ENCODE results near the gene GRHL1.
A peak's percentile ranks its signal among the peaks of the same experiment; 100 is the strongest.
"Not testable (repeated sequence)": the region's sequence is repeated elsewhere in the genome, so short reads cannot be mapped to it uniquely, and the experiment has no call there.

GRHL1 gene, protein sequence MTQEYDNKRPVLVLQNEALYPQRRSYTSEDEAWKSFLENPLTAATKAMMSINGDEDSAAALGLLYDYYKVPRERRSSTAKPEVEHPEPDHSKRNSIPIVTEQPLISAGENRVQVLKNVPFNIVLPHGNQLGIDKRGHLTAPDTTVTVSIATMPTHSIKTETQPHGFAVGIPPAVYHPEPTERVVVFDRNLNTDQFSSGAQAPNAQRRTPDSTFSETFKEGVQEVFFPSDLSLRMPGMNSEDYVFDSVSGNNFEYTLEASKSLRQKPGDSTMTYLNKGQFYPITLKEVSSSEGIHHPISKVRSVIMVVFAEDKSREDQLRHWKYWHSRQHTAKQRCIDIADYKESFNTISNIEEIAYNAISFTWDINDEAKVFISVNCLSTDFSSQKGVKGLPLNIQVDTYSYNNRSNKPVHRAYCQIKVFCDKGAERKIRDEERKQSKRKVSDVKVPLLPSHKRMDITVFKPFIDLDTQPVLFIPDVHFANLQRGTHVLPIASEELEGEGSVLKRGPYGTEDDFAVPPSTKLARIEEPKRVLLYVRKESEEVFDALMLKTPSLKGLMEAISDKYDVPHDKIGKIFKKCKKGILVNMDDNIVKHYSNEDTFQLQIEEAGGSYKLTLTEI

DNA sequence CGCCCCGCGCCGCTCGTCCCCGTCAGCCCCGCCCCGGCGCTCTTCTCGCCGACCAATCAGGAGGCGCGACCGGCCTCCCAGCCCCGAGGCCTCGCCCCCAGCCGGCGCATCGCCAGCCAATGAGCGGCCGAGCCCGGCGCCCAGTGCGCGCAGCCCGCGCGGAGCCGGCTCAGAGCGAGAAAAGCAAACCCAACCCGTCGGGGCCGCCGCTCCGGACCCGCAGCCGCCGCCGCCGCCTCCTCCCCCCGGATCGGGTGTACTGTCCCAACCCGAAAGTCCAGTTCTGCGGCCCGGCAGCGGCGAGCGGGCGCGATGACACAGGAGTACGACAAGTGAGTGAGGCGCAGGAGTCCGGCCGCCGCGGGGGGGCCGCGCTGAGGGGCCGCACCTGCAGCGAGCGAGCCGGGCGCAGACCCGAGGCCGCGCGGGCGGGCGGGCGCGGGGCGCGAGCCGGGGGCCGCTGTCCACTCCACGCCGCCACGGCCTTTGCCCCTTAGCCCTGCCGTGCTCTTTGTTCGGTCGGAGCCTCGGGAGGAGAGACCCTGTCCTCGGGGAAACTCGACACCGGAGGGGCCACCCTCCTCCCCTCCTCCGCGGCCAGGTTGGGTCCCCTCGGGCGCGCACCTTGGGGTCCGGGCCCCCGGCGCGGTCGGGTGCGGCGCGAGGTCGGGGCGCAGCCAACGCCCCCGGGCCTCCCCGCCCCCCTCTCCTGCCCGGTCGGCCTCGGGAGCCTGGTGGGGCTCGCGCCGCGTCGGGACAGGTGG, at the start of gene GRHL1:
Gene GRHL1 (plus strand): TSS at position 172 of the 764 bp plus-strand sequence. CDS start 141 bp downstream, at position 313.
- Mint-ChIP-seq H3K4me3 (peak within 1 kb of the TSS; percentile 79), H3K4me1 (peaks cover 8% of the 10 kb centered on the region), H3K27ac (no peak within 1 kb of the TSS), H3K36me3 (peaks cover 6% of the 10 kb centered on the region), H3K9me3 (no peaks in the 10 kb centered on the region)
- ATAC-seq (peak; percentile 96), DNase-seq (ENCODE audit: low spot score in 2 of 2) (peak; percentile 84 to 94)

- no peak for DNase-seq (ENCODE audit: low spot score in 2 of 2)
- Mint-ChIP-seq H3K4me1 (no peaks in the 10 kb centered on the region), H3K9me3 (no peaks in the 10 kb centered on the region), H3K27ac (no peak overlapping the region), H3K4me3 (no peak overlapping the region), H3K36me3 (peaks cover 38% of the 10 kb centered on the region)
- ATAC-seq: no peak
These were observed 46.1 kb upstream of the GRHL1 start for GRCh38 chr2:9905413-9905812.

DNA sequence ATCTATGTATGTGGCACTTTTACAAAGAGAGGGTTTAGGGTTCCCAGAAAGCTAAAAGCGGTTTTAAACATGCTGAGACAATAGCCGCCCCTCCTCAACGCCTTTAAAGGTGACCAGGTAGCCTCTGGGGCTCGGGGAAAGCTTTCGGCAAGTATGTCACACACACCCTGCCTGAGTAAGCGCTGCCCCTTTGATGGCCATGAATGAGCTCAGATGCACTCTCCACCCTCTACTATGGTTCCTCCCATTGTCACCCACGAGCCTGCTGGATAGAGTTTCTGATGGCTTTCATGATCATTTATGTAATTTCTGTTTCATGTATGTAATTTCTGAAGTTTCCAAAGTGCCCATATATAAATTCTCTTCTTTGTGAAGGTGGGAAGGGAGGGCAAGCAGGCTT, 44.1 kb upstream of the GRHL1 start:
- DNase-seq (ENCODE audit: low spot score in 2 of 2) (no peak), ATAC-seq (no peak)
- H3K4me3 Mint-ChIP-seq: no peak overlapping the region
- H3K9me3 Mint-ChIP-seq: no peaks in the 10 kb centered on the region
- H3K4me1 Mint-ChIP-seq: no peaks in the 10 kb centered on the region
- no peak overlapping the region for H3K27ac Mint-ChIP-seq
- H3K36me3 Mint-ChIP-seq: peaks cover 45% of the 10 kb centered on the region

DNA sequence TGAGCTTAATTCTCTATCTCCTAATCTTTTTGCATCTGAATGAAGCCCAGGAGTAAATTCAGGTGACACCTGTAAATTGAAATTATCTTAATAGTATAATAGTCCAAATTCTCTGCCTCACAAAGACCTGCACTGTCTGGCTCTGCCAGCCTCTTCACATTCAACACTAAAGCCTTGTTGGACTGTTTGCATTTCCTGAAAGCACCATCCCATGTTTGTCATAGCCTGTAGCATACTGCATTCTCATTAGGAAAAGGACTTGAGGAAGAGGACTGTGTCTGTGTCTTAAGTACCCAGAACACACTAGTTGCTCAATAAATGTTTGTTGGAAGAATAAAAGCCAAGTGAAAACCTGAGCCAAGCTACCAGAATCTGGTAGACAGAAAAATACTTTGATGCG, 42.9 kb upstream of the GRHL1 start:
- no peak for ATAC-seq
- Mint-ChIP-seq H3K9me3 (no peaks in the 10 kb centered on the region), H3K4me1 (no peaks in the 10 kb centered on the region), H3K36me3 (peaks cover 57% of the 10 kb centered on the region), H3K4me3 (no peak overlapping the region), H3K27ac (no peak overlapping the region)
- DNase-seq (ENCODE audit: low spot score in 2 of 2): no peak

DNA sequence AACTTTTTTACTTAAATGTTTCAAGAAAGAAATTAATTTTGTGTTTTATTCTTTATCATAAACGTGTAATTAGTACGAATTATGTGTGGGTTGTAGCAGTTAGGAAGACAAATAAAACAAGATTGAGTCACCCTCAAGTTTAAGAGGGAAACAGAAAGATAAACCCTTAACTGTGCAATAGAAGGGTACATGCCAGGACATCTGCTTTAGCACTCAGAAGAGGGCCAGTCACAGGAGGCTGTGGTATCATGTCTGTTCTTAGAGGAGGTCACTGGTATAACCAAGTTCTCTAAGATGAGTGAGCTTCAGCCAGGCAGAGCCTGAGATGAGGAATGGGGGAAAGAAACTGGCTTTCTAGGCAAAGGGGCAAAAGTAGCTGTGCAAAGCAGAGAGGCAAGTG, 42.4 kb upstream of the GRHL1 start:
- H3K36me3 Mint-ChIP-seq: peaks cover 62% of the 10 kb centered on the region
- H3K9me3 Mint-ChIP-seq: no peaks in the 10 kb centered on the region
- H3K27ac Mint-ChIP-seq: peak overlapping the region; percentile 38
- H3K4me3 Mint-ChIP-seq: no peak overlapping the region
- ATAC-seq: no peak
- H3K4me1 Mint-ChIP-seq: peaks cover under 1% of the 10 kb centered on the region
- DNase-seq (ENCODE audit: low spot score in 2 of 2): no peak

DNA sequence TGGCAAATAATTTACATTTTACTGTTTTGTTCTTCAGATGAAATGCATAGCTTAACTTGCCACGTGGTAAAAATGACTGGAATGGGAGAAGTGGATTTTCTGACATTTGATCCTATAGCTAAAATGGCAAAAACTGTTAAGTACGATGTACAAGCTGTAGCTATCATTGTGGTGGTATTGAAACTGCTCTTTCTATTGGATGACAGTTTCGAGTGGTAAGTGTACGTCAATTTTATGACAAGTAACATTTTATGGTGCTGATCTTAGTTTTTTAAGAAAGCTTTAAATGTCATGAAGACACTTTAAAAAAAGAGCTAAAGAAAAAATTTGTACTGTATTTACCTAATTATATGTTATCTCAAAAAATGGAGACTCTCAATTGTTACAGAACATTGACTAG, 40.8 kb upstream of the GRHL1 start:
- H3K36me3 Mint-ChIP-seq: peaks cover 69% of the 10 kb centered on the region
- peaks cover 11% of the 10 kb centered on the region for H3K4me1 Mint-ChIP-seq
- H3K4me3 Mint-ChIP-seq: no peak overlapping the region
- ATAC-seq: no peak
- no peak for DNase-seq (ENCODE audit: low spot score in 2 of 2)
- H3K9me3 Mint-ChIP-seq: no peaks in the 10 kb centered on the region
- peak overlapping the region; percentile 32 for H3K27ac Mint-ChIP-seq

GRCh38 chr2:9912468-9912867, 39.0 kb upstream of the GRHL1 start:
- Mint-ChIP-seq H3K4me3 (no peak overlapping the region), H3K36me3 (peaks cover 67% of the 10 kb centered on the region), H3K9me3 (no peaks in the 10 kb centered on the region), H3K4me1 (peaks cover 11% of the 10 kb centered on the region), H3K27ac (no peak overlapping the region)
- DNase-seq (ENCODE audit: low spot score in 2 of 2): no peak
- ATAC-seq: no peak

GRCh38 chr2:9914384-9915065, 37.0 kb upstream of the GRHL1 start:
- no peak overlapping the region for H3K4me3 Mint-ChIP-seq
- ATAC-seq (peak; percentile 100), DNase-seq (ENCODE audit: low spot score in 2 of 2) (peak; percentile 20 to 69)
- no peaks in the 10 kb centered on the region for H3K9me3 Mint-ChIP-seq
- peak overlapping the region; percentile 17 for H3K27ac Mint-ChIP-seq
- H3K4me1 Mint-ChIP-seq: peaks cover 11% of the 10 kb centered on the region
- H3K36me3 Mint-ChIP-seq: peaks cover 64% of the 10 kb centered on the region

DNA sequence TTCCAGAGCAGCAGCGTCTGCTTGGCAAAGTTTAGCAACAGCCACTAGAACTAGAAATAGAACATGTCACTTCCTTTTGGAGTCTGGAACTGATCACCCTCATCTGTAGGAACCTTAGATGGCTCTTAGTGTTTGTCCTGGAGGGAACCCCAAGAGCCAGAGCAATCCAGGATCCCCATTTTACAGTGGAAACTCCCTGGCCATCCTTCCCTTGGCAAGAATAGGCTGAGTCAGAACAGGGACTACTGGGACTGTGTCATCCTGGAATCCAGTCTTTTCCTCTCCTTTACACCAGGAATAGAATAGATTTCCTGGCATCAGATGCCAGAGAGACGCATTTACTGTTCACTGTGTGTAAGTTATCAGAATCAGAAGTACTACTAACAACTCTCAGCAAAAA, 33.2 kb upstream of the GRHL1 start:
- no peak for ATAC-seq
- Mint-ChIP-seq H3K4me3 (no peak overlapping the region), H3K36me3 (peaks cover 87% of the 10 kb centered on the region), H3K4me1 (peaks cover 11% of the 10 kb centered on the region), H3K9me3 (no peaks in the 10 kb centered on the region), H3K27ac (no peak overlapping the region)
- no peak for DNase-seq (ENCODE audit: low spot score in 2 of 2)

GRCh38 chr2:9919512-9919911, 32.0 kb upstream of the GRHL1 start:
- Mint-ChIP-seq H3K9me3 (no peaks in the 10 kb centered on the region), H3K27ac (no peak overlapping the region), H3K4me1 (peaks cover 6% of the 10 kb centered on the region), H3K4me3 (no peak overlapping the region), H3K36me3 (peaks cover 81% of the 10 kb centered on the region)
- DNase-seq (ENCODE audit: low spot score in 2 of 2) (no peak), ATAC-seq (no peak)

DNA sequence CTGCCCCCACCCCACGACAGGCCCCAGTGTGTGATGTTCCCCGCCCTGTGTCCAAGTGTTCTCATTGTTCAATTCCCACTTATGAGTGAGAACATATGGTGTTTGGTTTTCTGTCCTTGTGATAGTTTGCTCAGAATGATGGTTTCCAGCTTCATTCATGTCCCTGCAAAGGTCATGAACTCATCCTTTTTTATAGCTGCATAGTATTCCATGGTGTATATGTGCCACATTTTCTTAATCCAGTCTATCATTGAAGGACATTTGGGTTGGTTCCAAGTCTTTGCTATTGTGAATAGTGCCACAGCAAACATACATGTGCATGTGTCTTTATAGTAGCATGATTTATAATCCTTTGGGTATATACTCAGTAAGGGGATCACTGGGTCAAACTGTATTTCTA, 24.5 kb upstream of the GRHL1 start:
- ATAC-seq; H3K27ac Mint-ChIP-seq; DNase-seq (ENCODE audit: low spot score in 2 of 2); H3K4me3 Mint-ChIP-seq; H3K9me3 Mint-ChIP-seq: not testable (repeated sequence)
- Mint-ChIP-seq H3K4me1 (peaks cover 11% of the 10 kb centered on the region), H3K36me3 (peaks cover 58% of the 10 kb centered on the region)

- DNase-seq (ENCODE audit: low spot score in 2 of 2) (no peak), ATAC-seq (no peak)
- Mint-ChIP-seq H3K4me3 (no peak overlapping the region), H3K36me3 (peaks cover 46% of the 10 kb centered on the region), H3K9me3 (no peaks in the 10 kb centered on the region), H3K4me1 (no peaks in the 10 kb centered on the region), H3K27ac (no peak overlapping the region)
These were observed 14.2 kb upstream of the GRHL1 start for GRCh38 chr2:9937258-9937657.

GRCh38 chr2:9937968-9938367, 13.5 kb upstream of the GRHL1 start:
- no peak for ATAC-seq

GRCh38 chr2:9939587-9940485, 11.7 kb upstream of the GRHL1 start:
- DNase-seq (ENCODE audit: low spot score in 2 of 2): no peak
- H3K9me3 Mint-ChIP-seq: no peaks in the 10 kb centered on the region

More at GRCh38 chr2:9937968-9938367, 13.5 kb upstream of the GRHL1 start:
- Mint-ChIP-seq H3K9me3 (no peaks in the 10 kb centered on the region), H3K36me3 (peaks cover 39% of the 10 kb centered on the region), H3K27ac (peak overlapping the region; percentile 79), H3K4me3 (no peak overlapping the region), H3K4me1 (no peaks in the 10 kb centered on the region)
- DNase-seq (ENCODE audit: low spot score in 2 of 2): no peak

More at GRCh38 chr2:9939587-9940485, 11.7 kb upstream of the GRHL1 start:
- Mint-ChIP-seq H3K4me1 (no peaks in the 10 kb centered on the region), H3K4me3 (no peak overlapping the region), H3K36me3 (peaks cover 20% of the 10 kb centered on the region), H3K27ac (no peak overlapping the region)
- ATAC-seq: no peak

Measured in stimulated activated effector memory CD8-positive, alpha-beta T cell treated with anti-CD3 and anti-CD28 coated beads, Interleukin-12 subunit alpha, Interleukin-12 subunit beta, amount 100 ng/mL, for 72 hours (primary cell).